Stimulated activated CD4-positive, alpha-beta T cell treated with anti-CD3 and anti-CD28 coated beads, Interleukin-15, amount 100 ng/mL, for 1 hour (primary cell): ENCODE measurements around the gene SH2D7.
A peak's percentile ranks its signal among the peaks of the same experiment; 100 is the strongest.
"Not testable (repeated sequence)": the region's sequence is repeated elsewhere in the genome, so short reads cannot be mapped to it uniquely, and the experiment has no call there.

ENCODE experiments used
- DNase-seq, 2 donors: peaks; one replicate each; pipeline ENCODE4 v3.0.0-alpha.2; 2020; ENCODE audit warnings: low read depth in 1 of 2, low spot score in 1 of 2

The SH2D7 gene

GRCh38 chr15:78133801-78134200, 41.4 kb downstream of the SH2D7 start:
- DNase-seq: no peak

- no peak for DNase-seq
These were observed 47.2 kb downstream of the SH2D7 start for GRCh38 chr15:78139578-78139977.

GRCh38 chr15:78140292-78140691, 47.9 kb downstream of the SH2D7 start:
- DNase-seq: no peak

GRCh38 chr15:78142332-78142731, 50.0 kb downstream of the SH2D7 start:
- DNase-seq: no peak

DNA sequence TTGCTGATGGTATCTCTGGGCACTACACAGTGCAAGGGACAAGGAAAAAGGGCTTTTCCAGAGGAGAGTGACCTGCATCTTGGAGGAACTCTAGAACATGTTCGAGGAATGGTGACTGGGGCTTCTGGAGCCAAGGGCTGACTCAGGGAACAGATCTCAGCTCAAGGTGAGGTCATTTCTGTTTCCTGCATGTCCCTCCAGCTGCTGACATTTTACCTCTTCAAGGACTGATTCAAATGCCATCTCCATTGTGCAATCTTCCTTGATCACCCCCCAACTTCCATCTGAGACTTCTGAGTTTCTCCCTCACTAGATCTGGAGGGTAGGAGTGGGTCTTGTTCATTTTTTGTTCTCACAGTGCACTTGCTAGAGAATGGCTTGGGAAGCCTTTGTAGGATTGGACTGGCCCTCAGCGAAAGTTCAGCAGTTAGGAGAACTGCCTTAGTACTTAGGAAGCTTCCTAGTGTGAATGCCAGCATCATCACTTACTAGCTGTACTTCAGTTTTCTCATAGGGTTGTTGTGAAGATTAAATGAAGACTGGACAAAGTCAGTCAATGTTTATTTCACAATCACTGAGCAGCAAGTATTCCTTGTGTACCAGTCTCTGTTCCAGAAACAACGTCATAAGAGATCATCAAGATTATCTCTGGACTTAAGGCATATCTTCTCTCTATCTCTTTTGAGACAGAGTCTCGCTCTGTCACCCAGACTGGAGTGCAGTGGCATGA, 54.2 kb downstream of the SH2D7 start:
- DNase-seq: no peak

- DNase-seq: no peak
These were observed 55.2 kb downstream of the SH2D7 start for GRCh38 chr15:78147566-78147965.

- DNase-seq: no peak
These were observed 56.2 kb downstream of the SH2D7 start for GRCh38 chr15:78148392-78149067.

GRCh38 chr15:78149068-78149804, 56.9 kb downstream of the SH2D7 start, which contains the start of gene IDH3A:
Gene IDH3A (plus strand): TSS chr15:78149362. CDS start chr15:78149404, 42 bp downstream.
- DNase-seq: peak; percentile 99 to 100

DNA sequence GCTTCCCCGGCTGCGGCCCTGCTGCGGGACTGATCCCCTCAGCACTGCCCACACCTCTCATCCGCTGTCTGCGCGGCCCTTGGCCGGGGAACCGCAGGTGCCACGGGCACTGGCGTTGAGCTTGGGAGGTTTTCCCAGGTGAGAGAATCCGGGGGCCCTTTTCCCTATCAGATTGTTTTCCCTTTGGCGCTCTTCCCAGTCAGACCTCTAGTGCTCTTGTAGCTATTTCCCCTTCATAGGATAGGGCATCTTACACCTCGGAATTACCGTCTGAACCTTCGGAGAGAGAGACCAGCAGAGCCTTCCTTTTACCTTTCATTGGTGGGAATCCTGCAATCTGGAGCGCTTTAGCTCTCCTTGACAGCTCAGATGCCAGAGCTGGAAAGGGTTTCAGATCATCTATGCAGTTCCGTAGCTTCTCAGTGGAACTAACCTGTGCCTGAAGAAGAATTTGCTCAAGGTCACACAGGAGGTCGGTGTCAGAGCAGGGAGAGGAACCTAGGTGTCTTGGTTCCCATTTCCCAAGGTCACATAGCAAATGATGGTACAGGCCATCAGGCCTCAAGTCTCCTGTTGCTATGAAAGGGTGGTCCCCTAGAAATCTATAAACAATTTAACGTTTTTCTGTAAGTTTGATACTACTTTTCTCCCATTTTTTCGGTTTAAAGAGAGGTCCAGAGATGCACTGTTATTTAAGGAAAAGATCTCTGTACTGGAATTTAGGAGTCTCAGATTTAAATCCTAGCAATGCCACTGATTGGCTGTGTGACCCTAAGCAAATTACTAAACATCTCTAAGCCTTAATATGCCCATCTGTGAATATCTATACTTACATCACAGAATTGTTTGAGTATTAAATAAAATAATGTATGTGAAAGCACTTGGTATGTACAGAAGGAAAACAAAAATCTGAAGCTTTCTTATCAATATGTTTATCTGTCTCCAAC, 57.7 kb downstream of the SH2D7 start:
- DNase-seq: no peak

DNA sequence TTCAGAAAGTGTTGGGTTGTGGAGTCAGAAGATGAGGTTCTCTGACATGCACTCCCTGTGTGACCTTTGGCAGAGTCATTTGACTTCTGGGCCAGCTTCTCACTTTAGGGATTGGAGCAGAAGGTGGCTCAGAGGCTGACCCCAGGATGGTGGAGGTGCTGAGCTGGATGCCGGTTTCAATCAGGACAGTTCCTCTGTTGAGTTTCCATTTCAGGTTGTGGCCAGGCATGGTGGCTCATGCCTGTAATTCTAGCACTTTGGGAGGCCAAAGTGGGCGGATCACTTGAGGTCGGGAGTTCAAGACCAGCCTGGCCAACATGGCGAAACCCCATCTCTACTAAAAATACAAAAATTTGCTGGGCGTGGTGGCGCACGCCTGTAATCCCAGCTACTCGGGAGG, 58.7 kb downstream of the SH2D7 start:
- DNase-seq: not testable (repeated sequence)
